Hepatocyte (in vitro differentiated cells): ENCODE results near the gene RABGAP1L. TPM values are rescaled to one million over a fixed set of nuclear protein-coding genes. Genes with fewer than 3 reads are reported as not detected.

Source experiments
- DNase-seq: peaks from one replicate; pipeline ENCODE4 v3.0.0-alpha.2; 2016; ENCODE audit warnings: low spot score
- H2AFZ ChIP-seq: fragments of 200-600 bp; sonication (generic); 2 replicates; pipeline ENCODE4 v1.6.0; 2016; ENCODE audit warnings: antibody characterized with exemption, mild to moderate bottlenecking
- H3K27ac ChIP-seq: fragments of 200-600 bp; sonication (generic); 2 replicates; pipeline ENCODE4 v1.5.1; 2016; ENCODE audit warnings: mild to moderate bottlenecking
- H3K27me3 ChIP-seq: fragments of 200-600 bp; sonication (generic); 2 replicates; pipeline ENCODE4 v1.6.1; 2016
- H3K36me3 ChIP-seq: fragments of 200-600 bp; sonication (generic); replicated peaks from 2 replicates; pipeline ENCODE4 v1.5.1; 2016; ENCODE audit warnings: low read depth; ENCODE audit not compliant: insufficient read depth
- H3K4me1 ChIP-seq: fragments of 200-600 bp; sonication (generic); 2 replicates; pipeline ENCODE4 v1.5.1; 2016; ENCODE audit warnings: mild to moderate bottlenecking, moderate library complexity; ENCODE audit not compliant: insufficient read depth
- H3K4me2 ChIP-seq: fragments of 200-600 bp; sonication (generic); 2 replicates; pipeline ENCODE4 v1.6.0; 2016
- H3K4me3 ChIP-seq: fragments of 200-600 bp; sonication (generic); 2 replicates; pipeline ENCODE4 v1.5.1; 2016; ENCODE audit warnings: mild to moderate bottlenecking
- H3K79me2 ChIP-seq: fragments of 200-600 bp; sonication (generic); 2 replicates; pipeline ENCODE4 v1.6.0; 2017; ENCODE audit warnings: mild to moderate bottlenecking
- H3K9me2 ChIP-seq: fragments of 200-600 bp; sonication (generic); replicated peaks from 2 replicates; pipeline ENCODE4 v1.6.0; 2017; ENCODE audit warnings: mild to moderate bottlenecking; ENCODE audit not compliant: insufficient read depth
- H3K9me3 ChIP-seq: fragments of 200-600 bp; sonication (generic); 2 replicates; pipeline ENCODE4 v1.5.1; 2016; ENCODE audit warnings: low read depth, mild to moderate bottlenecking
- H4K20me1 ChIP-seq: fragments of 200-600 bp; sonication (generic); 2 replicates; pipeline ENCODE4 v1.6.0; 2016; ENCODE audit warnings: mild to moderate bottlenecking; ENCODE audit not compliant: insufficient read depth, poor library complexity, severe bottlenecking
- EZH2 ChIP-seq: fragments of 200-600 bp; sonication (generic); IDR thresholded peaks from 2 replicates; pipeline ENCODE4 v1.6.1; 2016; ENCODE audit warnings: antibody characterized with exemption, mild to moderate bottlenecking, borderline replicate concordance
- EZH2phosphoT487 ChIP-seq: fragments of 200-600 bp; sonication (generic); IDR thresholded peaks from one replicate; pipeline ENCODE4 v1.6.1; 2018; ENCODE audit warnings: antibody characterized with exemption, mild to moderate bottlenecking, low read depth, moderate library complexity; ENCODE audit not compliant: unreplicated experiment, severe bottlenecking
- WGBS: methylation state at CpG from one replicate; pipeline ENCODE4 v1.1.6; 2016; ENCODE audit warnings: low lambda C conversion rate; ENCODE audit errors: missing lambda C conversion rate; 5-methylcytosine and 5-hydroxymethylcytosine counted together
- polyA plus RNA-seq: library from polyadenylated mRNA; unstranded; fragments of >200 nt; fragmentation: Nextera tagmentation; extraction: Ambion mirVana; gene quantifications from 2 replicates; pipeline ENCODE4 v1.2.1, GENCODE V29; 2016
- total RNA-seq: library from RNA; depleted of rRNA; stranded (reverse); fragments of >200 nt; gene quantifications from 2 replicates; pipeline ENCODE4 v1.2.3, GENCODE V29; 2014
- TF ChIP-seq, protein P1 (sequence below): fragments of 200-600 bp; sonication (generic); IDR thresholded peaks from 2 replicates; pipeline ENCODE4 v1.5.1; 2016; ENCODE audit warnings: antibody characterized with exemption, mild to moderate bottlenecking; ENCODE audit not compliant: poor library complexity

Gene RABGAP1L
- total and polyA plus RNA-seq, 2 experiments from 2014 or later: 15.0 to 41.8 TPM

DNA sequence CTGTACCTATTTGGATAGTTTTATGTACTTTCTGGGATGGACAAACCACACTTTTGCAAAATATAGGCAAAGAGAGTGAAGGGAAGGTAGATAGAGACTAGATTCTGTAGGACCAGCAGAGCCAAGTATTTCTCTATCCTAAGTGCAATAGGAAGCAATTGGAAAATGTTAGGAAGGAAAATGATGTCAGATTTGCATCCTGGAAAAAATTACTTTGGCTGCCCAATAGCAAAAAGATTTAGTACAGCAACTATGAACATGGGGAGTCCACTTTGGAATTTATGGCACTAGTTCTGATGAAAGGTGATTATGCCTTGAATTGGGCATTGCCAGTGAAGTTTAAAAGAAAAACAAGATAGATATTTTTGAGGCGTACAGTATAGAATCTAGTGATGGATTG lies 789.7 kb downstream of the RABGAP1L start:
- no peaks in the 10 kb centered on the region for H4K20me1 ChIP-seq
- H3K4me1 ChIP-seq: peaks cover 20% of the 10 kb centered on the region
- H3K27me3 ChIP-seq: no peaks in the 10 kb centered on the region
- TF ChIP-seq, protein P1, sequence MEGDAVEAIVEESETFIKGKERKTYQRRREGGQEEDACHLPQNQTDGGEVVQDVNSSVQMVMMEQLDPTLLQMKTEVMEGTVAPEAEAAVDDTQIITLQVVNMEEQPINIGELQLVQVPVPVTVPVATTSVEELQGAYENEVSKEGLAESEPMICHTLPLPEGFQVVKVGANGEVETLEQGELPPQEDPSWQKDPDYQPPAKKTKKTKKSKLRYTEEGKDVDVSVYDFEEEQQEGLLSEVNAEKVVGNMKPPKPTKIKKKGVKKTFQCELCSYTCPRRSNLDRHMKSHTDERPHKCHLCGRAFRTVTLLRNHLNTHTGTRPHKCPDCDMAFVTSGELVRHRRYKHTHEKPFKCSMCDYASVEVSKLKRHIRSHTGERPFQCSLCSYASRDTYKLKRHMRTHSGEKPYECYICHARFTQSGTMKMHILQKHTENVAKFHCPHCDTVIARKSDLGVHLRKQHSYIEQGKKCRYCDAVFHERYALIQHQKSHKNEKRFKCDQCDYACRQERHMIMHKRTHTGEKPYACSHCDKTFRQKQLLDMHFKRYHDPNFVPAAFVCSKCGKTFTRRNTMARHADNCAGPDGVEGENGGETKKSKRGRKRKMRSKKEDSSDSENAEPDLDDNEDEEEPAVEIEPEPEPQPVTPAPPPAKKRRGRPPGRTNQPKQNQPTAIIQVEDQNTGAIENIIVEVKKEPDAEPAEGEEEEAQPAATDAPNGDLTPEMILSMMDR: no peak
- no peak for TF ChIP-seq EZH2
- H3K4me3 ChIP-seq: no peak overlapping the region
- H3K9me3 ChIP-seq: no peaks in the 10 kb centered on the region
- H2AFZ ChIP-seq: no peak overlapping the region
- 100% methylated on average over 1 of the region's 1 CpG for WGBS
- H3K27ac ChIP-seq: no peak overlapping the region
- no peak overlapping the region for H3K4me2 ChIP-seq
- no peaks in the 10 kb centered on the region for H3K79me2 ChIP-seq
- H3K36me3 ChIP-seq: no peaks in the 10 kb centered on the region
- H3K9me2 ChIP-seq: no peaks in the 10 kb centered on the region
- no peak for DNase-seq

DNA sequence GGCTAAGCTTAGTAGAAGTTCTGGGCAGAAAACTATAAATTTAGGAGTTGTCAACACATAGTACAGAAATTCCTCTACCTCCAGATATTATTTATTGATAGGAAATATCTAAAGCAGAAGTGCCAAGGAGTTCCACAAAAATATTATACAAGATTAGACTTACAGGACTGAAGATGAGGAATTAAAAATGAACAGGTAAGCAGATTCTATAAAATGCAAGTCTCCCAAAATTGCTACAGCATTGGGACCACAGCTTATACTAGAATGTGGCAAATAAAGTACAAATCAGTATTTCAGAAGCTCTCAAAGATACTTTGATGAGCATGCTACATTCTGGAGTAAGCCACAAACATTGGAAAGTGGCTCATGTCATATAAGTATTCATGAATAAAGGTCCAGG lies 790.3 kb downstream of the RABGAP1L start:
- H3K36me3 ChIP-seq: no peaks in the 10 kb centered on the region
- no peak overlapping the region for H2AFZ ChIP-seq
- no peak for TF ChIP-seq EZH2phosphoT487
- TF ChIP-seq, protein P1: no peak
- no peak for TF ChIP-seq EZH2

DNA sequence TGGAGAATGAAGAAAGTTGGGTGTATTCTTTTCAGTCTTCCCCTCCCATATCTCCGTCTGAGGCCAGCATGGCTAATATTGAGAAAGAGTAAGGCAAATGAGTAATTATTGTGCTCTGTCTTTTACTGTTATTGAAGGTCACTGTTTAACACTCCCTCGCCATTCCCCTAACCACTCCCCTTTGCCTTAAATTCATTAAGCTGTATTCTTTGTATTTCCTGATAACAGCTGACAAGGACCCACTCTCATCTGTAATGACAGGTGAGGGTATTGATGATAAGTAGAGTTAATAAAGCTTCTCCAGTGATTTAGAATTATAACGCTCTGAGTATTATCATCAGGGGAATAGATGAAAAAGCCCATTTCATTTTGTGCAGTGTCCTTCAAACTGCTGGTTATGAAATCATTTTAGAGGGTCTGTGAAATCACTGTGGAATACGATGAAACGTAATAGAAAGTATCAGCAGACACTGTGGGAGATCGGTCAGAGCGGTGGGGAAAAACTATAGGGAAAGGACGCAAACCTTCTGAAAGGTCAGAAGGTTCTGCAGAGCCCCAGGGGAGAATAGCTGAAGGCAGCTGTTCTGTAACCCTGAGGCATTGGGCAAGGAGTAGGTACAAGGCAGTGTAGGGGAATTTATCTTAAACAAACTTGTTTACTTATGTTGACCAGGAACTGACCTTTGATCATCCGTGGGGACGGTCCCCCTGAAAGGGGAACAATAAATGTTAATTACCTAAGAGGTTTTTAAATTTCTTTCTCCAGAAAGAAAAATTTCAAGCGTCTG lies 794.2 kb downstream of the RABGAP1L start:
- H2AFZ ChIP-seq: no peak overlapping the region
- H3K4me1 ChIP-seq: peaks cover 19% of the 10 kb centered on the region
- H3K79me2 ChIP-seq: no peaks in the 10 kb centered on the region
- no peaks in the 10 kb centered on the region for H3K27me3 ChIP-seq
- no peaks in the 10 kb centered on the region for H3K9me3 ChIP-seq
- H4K20me1 ChIP-seq: no peaks in the 10 kb centered on the region
- no peak for TF ChIP-seq EZH2
- WGBS: 33% methylated on average over 11 of the region's 11 CpGs
- no peaks in the 10 kb centered on the region for H3K36me3 ChIP-seq
- no peak overlapping the region for H3K4me3 ChIP-seq
- no peaks in the 10 kb centered on the region for H3K9me2 ChIP-seq
- H3K4me2 ChIP-seq: peak overlapping the region; percentile 68
- H3K27ac ChIP-seq: peak overlapping the region; percentile 74
- DNase-seq: peak; percentile 50

More for the DNA sequence above, 790.3 kb downstream of the RABGAP1L start:
- no peak for DNase-seq
- Histone ChIP-seq H3K79me2 (no peaks in the 10 kb centered on the region), H3K4me3 (no peak overlapping the region), H4K20me1 (no peaks in the 10 kb centered on the region), H3K4me1 (peaks cover 25% of the 10 kb centered on the region), H3K9me3 (no peaks in the 10 kb centered on the region), H3K4me2 (no peak overlapping the region), H3K27ac (no peak overlapping the region), H3K27me3 (no peaks in the 10 kb centered on the region), H3K9me2 (no peaks in the 10 kb centered on the region)

DNA sequence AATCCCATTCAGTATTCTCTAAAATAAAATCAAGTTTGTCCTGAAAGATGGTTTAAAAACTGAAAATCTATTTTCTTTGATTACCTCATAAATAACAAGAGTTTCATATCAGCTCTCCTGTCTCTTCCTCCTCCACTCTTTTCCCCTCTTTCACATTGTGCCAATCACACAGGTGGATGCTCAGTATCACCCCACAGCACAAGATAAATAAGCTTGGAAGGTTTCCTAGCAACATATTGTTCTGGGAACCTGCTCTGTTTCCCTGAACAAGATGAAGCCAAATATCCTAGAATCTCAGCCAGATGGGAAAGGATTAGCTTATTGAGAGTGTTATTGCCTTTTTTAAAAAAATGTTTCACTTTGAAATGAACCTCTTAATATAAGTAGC lies 794.7 kb downstream of the RABGAP1L start:
- Histone ChIP-seq H3K4me1 (peaks cover 19% of the 10 kb centered on the region), H3K9me3 (no peaks in the 10 kb centered on the region), H3K27ac (peak overlapping the region; percentile 74), H2AFZ (no peak overlapping the region), H3K9me2 (no peaks in the 10 kb centered on the region), H3K27me3 (no peaks in the 10 kb centered on the region), H3K4me3 (no peak overlapping the region), H3K4me2 (peak overlapping the region; percentile 68), H3K36me3 (no peaks in the 10 kb centered on the region), H4K20me1 (no peaks in the 10 kb centered on the region), H3K79me2 (no peaks in the 10 kb centered on the region)
- peak; percentile 39 for DNase-seq
- no peak for TF ChIP-seq EZH2
- no peak for TF ChIP-seq EZH2phosphoT487
